Activated CD4-positive, alpha-beta T cell treated with anti-CD3 and anti-CD28 coated beads for 4 hours (primary cell): ENCODE measurements around the gene VARS2.
"Not testable (repeated sequence)": the region's sequence is repeated elsewhere in the genome, so short reads cannot be mapped to it uniquely, and the experiment has no call there.

Experiments
- DNase-seq, 2 donors: peaks; one replicate each; pipeline ENCODE4 v3.0.0-alpha.2; 2020

Gene VARS2

GRCh38 chr6:30966154-30966553 is 52.1 kb downstream of the VARS2 start:
- DNase-seq: no peak

- DNase-seq: not testable (repeated sequence)
Measured at GRCh38 chr6:30969171-30969570, 55.1 kb downstream of the VARS2 start.

DNA sequence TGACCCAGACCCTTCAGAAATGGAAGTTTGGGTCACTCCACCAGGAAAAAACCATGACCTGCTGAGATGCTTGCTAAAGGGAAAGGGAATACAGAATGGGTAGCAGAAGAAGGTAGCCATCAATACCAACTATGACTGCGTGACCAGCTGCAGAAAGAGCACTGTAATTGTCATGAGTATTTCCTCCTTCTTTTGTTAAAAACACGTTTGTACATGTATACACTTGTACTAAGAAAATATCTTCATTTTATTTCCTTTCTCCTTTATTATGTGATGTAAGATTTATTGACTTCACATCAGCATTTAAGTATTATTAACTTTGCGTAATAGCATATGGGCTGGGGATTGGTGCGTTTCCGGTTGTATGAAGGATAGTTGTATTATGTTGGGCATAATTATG is 56.9 kb downstream of the VARS2 start:
- DNase-seq: no peak

DNA sequence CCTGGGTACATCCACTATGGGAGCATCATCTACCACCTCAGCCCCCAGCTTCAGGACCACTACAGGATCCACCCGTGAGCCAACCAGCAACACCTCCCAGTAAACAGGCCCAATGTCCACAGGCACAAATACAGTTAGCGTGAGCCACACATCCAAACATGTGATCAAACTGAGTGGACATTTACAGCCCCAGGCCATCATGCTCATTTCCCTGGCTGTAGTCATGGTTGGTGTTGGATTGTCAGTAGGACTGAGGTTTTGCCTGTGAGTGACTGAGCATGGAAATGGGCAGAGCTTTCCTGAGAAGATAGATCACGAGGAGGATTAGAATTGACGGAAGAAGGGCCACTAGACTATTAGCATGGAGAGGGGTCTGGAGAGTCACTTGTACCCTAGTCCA is 58.8 kb downstream of the VARS2 start:
- DNase-seq: no peak

- no peak for DNase-seq
Measured at GRCh38 chr6:30974490-30975252, 60.6 kb downstream of the VARS2 start.
